Putamen (tissue), 1 donor: ENCODE results near the gene GGA2.
A peak's percentile ranks its signal among the peaks of the same experiment; 100 is the strongest.
"Not testable (repeated sequence)": the region's sequence is repeated elsewhere in the genome, so short reads cannot be mapped to it uniquely, and the experiment has no call there.

Experiments
- DNase-seq: peaks from one replicate; pipeline ENCODE4 v3.0.0-alpha.2; 2016; ENCODE audit warnings: low spot score

Gene GGA2

GRCh38 chr16:23476289-23476688 is 34.0 kb downstream of the GGA2 start:
- DNase-seq, result no peak

- DNase-seq, result no peak
Measured at GRCh38 chr16:23469814-23470213, 40.5 kb downstream of the GGA2 start.

- no peak for DNase-seq
Measured at GRCh38 chr16:23466162-23466885, 44.0 kb downstream of the GGA2 start.

- no peak for DNase-seq
Measured at GRCh38 chr16:23465179-23465578, 45.1 kb downstream of the GGA2 start.

- DNase-seq, result peak; percentile 74
Measured at GRCh38 chr16:23464196-23464595, 46.1 kb downstream of the GGA2 start.

GRCh38 chr16:23462994-23463393 is 47.3 kb downstream of the GGA2 start:
- DNase-seq, result peak; percentile 30

GRCh38 chr16:23453338-23454052 is 56.8 kb downstream of the GGA2 start:
- DNase-seq, result no peak

- DNase-seq, result peak; percentile 85
Measured at GRCh38 chr16:23452572-23453337, 57.5 kb downstream of the GGA2 start, which contains the start of gene COG7. COG7 (minus strand) TSS chr16:23453189; CDS start chr16:23452994, 195 bp downstream.

- DNase-seq, result no peak
Measured at GRCh38 chr16:23452221-23452571, 58.1 kb downstream of the GGA2 start.

- DNase-seq, result no peak
Measured at GRCh38 chr16:23448392-23448791, 61.9 kb downstream of the GGA2 start.

GRCh38 chr16:23437542-23437941 is 72.8 kb downstream of the GGA2 start:
- not testable (repeated sequence) for DNase-seq

- DNase-seq, result no peak
Measured at GRCh38 chr16:23436951-23437350, 73.3 kb downstream of the GGA2 start.

- no peak for DNase-seq
Measured at GRCh38 chr16:23435500-23435899, 74.8 kb downstream of the GGA2 start.

GRCh38 chr16:23434380-23434779 is 75.9 kb downstream of the GGA2 start:
- DNase-seq, result peak; percentile 55

- no peak for DNase-seq
Measured at GRCh38 chr16:23433261-23433920, 76.9 kb downstream of the GGA2 start.

- no peak for DNase-seq
Measured at GRCh38 chr16:23432176-23433128, 77.8 kb downstream of the GGA2 start.

GRCh38 chr16:23428351-23428750 is 81.9 kb downstream of the GGA2 start:
- no peak for DNase-seq

- no peak for DNase-seq
Measured at GRCh38 chr16:23424292-23424958, 85.9 kb downstream of the GGA2 start.

GRCh38 chr16:23423496-23424049 is 86.7 kb downstream of the GGA2 start:
- peak; percentile 16 for DNase-seq

GRCh38 chr16:23420011-23420410 is 90.3 kb downstream of the GGA2 start:
- DNase-seq, result no peak
